Measurements from ENCODE around the gene TEDDM1.
"Not testable (repeated sequence)": the region's sequence is repeated elsewhere in the genome, so short reads cannot be mapped to it uniquely, and the experiment has no call there.

Gene TEDDM1

GRCh38 chr1:182379781-182380180, 20.7 kb downstream of the TEDDM1 start:
- DNase-seq, result not testable (repeated sequence)

- peak; percentile 51 for DNase-seq
These were observed 23.4 kb downstream of the TEDDM1 start for GRCh38 chr1:182376936-182377574.

DNA sequence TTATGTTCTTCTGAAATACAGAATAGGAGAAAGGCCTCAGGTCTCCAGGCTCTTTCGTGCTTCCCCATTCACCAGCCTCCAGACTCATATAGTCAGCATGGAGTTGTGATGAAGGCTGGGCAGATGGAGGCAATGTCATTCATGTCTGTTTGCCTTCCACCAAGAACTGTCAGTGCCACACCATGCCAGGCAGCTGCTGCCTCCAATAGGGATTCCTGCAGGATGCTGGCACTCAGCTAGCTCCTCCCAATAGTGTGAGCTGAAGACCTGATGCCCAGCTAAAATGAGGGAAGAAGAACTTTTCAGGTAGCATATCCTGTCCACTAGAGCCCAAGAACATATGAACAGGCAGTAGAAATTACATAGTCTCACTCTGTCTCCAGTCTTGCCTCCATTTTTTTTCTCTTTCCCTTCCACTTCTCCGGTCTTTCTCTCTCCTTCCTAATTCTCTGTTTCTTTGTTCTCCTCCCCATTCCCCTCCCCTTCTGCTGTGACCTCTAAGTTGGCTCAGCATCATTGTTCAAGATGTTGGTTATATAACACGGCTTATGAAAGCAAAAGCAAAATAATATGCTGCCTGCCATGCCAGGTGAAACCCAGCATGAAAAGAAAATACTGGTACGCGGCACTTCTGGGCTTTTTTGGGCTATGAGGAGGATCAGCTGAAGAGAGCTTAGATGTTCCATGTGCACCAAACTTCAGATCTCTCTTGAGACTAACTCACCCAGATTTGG, 26.2 kb downstream of the TEDDM1 start:
- no peak for DNase-seq

- no peak for DNase-seq
These were observed 29.9 kb downstream of the TEDDM1 start for GRCh38 chr1:182370532-182370931.

DNA sequence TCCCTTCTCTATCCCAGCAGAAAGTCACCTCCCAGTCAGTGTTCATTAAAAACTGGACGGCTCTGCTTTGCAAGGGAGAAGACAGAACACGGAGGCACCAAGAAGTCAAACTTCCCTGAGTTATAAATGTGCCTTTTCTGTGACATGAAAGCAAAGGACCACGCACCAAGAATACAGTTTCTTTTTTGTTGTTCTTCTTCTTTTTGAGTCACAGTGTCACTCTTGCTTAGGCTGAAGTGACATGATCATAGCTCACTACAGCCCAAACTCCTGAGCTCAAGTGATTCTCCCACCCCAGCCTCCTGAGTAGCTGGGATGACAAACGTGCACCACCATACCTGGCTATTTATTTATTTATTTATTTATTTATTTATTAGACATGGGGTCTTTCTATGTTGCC, 31.6 kb downstream of the TEDDM1 start:
- no peak for DNase-seq

DNA sequence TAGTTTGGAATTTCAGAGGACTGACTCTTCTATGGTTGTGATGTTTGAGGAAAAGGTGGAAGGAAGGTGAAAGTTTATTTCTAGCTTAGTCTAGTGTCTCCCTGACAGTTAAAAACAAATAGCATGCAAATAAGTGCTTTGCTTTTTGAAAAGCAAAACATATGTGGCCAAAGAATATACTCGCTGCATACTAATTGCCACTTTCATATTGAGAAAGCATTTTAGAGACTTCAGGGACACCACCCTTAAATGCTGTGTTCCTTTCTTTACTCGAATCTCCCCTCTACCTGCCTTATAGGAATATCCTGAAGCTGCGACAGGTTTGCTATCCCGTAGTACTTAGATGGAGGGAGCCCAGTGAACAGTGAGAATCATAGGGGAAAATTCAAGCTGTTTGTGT, 32.1 kb downstream of the TEDDM1 start:
- no peak for DNase-seq

DNA sequence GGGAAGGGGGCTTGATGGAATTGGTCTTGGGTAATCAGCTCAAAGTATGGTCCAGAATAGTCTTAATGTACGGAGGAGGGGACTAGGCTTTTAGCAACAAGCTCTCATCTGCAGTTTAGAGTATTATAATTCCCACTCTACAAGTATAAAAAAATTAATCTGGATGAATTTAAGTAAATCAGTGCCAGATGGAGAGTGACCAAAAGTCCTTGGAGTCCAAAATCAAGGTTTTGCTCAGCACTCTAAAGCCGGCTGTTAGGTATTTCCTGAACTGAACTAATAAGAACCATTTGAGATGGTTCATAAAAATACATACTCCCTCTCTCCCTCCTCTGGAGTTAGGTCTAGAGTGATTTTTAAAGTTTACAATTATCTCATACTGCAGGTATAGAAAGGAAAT, 32.5 kb downstream of the TEDDM1 start:
- DNase-seq, result no peak

GRCh38 chr1:182366596-182366995, 33.9 kb downstream of the TEDDM1 start:
- no peak for DNase-seq

GRCh38 chr1:182359645-182360044, 40.8 kb downstream of the TEDDM1 start:
- no peak for DNase-seq

- no peak for DNase-seq
These were observed 42.6 kb downstream of the TEDDM1 start for GRCh38 chr1:182357913-182358312.

GRCh38 chr1:182357171-182357570, 43.3 kb downstream of the TEDDM1 start:
- DNase-seq, result no peak

GRCh38 chr1:182355723-182356098, 44.8 kb downstream of the TEDDM1 start:
- DNase-seq, result no peak

GRCh38 chr1:182351790-182352364, 48.6 kb downstream of the TEDDM1 start:
- no peak for DNase-seq

GRCh38 chr1:182350839-182351238, 49.6 kb downstream of the TEDDM1 start:
- no peak for DNase-seq

- DNase-seq, result peak; percentile 25
These were observed 51.3 kb downstream of the TEDDM1 start for GRCh38 chr1:182348961-182349747.
